HG03469 (cell line): Measurements from ENCODE around the gene RAB24.
"Not testable (repeated sequence)": the region's sequence is repeated elsewhere in the genome, so short reads cannot be mapped to it uniquely, and the experiment has no call there.

Experiments
- ATAC-seq: cut with Tn5 transposase; IDR thresholded peaks from one replicate; pipeline ENCODE4 v1.9.1; 2021; ENCODE audit warnings: mild to moderate bottlenecking, moderate library complexity, moderate number of reproducible peaks; ENCODE audit not compliant: unreplicated experiment

Gene RAB24

DNA sequence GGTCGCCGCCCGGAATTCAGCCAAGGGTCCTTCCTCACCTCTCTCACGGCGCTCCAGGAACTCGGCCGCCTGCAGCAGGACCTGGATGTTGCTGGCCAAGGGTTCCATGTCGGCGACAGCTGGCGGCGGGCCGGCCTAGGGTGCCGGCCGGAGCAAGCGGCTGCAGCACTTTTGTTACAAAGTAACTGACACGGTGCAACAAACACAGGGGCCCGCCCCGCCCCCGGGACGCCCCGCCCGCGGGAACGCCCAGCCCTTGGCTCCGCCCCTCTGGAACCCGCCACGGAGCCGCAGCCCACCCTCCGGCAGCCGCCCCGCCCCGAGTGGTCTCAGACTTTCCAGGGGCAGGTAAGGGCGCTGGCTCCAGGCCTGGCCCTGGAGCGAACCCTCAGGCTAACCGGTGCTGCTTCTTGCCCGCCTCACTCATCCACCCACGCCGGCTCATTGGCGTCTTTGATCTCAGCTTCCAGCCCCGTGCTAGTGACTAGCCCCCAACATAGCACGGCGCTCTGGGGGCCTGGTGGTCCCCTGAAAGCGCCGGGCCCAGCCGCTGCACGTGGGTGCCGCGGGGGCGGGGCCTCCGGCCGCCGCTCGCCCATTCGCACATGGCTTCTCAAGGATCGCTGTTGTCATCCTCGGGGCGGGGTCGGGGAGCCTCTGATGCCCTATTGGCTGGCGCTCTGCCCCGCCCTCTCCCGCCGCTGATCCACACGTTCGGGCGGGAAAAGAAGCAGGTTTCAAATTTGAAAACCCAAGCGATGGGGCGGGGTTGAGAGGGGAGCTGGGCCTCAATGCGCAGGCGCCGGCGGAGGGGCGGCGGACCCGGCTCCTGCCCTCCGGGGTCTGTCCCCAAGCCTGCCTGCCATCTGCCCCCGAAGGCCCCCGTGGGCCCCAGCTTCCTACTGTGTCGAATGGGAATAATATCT is 8.5 kb upstream of the RAB24 start, which contains the start of gene MXD3:
Gene MXD3, minus strand, starts transcription at position 176 of the 926 bp plus-strand sequence. Its CDS starts 68 bp downstream, at position 108.
- peak; percentile 42 for ATAC-seq

GRCh38 chr5:177311392-177311722 is 7.8 kb upstream of the RAB24 start:
- ATAC-seq, result peak; percentile 1

DNA sequence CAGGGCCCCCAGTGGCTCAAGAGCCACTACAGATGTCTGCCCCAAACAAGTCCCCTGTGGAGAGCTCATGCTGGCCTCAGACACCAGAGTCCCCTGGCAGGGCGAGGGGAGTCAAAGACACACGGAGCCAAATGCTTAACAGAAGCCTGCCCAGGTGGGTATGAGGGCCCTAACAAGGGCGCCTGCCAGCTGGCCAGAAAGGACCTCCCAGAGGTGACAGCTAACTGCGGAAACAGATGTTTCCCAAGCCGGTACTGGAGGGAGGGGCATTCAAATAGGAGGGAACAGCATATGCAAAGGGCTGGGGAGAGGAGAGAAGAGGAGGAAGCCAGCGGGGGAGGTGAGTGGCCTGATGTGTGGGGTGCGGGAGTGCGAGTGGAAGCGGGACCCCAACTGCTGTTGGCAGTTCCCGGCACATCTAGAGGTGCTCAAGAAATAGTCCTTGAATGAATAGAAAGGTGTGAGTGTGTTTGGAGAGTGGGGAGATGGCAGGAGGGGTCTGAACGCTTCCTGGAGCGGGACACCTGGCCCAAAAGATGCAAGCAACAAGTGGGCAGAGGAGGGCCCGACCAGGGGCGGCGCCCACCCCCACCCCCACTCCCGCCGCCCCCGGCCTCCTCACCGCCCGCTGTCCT is 7.4 kb upstream of the RAB24 start:
- ATAC-seq, result no peak

- ATAC-seq, result no peak
These were observed 6.8 kb upstream of the RAB24 start for GRCh38 chr5:177310332-177310731.

DNA sequence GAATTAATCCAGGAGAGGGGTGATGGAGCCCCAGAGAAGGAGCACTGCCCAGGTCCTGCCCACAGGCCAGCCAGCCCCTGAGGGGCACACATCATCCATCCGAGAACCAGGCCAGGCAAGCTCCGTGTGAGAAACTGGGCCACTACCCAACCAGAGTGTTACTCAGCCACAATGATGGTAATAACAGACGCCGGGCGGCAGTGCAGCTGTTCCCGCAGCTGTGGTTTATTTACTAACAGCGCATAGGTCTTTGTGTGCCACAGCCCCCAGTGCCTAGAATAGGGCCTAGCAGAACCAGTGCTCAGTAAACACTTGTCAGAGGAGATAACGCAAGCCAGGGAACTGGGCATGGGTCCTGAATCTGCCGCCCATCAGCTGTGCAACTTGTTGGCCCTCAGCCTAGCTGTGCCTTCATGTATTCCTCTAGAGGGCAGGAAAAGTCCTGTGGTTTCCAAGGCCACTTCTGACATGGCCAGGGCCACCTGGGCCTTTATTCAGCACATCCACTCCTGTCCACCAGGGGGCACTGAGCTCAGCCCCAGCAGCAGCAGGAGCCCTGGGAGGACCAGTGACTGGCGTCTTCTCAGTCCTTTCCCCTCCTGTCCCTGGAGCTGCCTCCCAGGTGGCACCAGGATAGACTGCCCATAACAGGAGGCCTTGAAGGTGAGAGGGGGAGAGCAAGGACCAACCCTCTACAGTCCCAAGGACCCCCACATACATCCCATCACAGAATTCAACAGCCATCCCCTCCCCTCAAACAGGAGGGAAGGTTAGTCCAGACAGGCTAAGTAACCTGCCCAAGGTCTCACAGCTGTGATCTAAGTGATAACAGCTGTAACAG is 6.1 kb upstream of the RAB24 start:
- no peak for ATAC-seq

DNA sequence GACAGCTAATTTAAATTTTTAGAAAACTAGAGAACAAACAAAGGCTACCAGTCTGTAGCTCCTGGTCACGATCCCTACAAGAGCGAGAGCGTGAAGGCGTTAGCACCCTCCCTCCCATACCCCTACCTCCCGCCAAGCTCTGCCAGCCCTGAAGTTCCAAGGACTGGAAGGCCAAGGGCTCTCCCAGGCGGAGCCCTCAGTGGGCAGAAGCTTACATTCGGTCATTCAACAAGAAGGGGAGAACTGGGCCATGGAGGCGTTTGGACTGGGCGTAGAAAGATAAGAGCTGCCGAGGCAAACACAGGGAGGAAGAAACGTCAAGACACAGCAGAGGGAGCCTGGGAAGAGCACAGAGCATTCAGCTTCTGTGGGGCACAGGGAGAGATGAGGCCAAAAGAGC is 5.2 kb upstream of the RAB24 start:
- no peak for ATAC-seq

GRCh38 chr5:177307544-177308363 is 4.2 kb upstream of the RAB24 start:
- no peak for ATAC-seq

GRCh38 chr5:177306674-177307543 is 3.4 kb upstream of the RAB24 start:
- no peak for ATAC-seq

GRCh38 chr5:177306103-177306640 is 2.7 kb upstream of the RAB24 start:
- ATAC-seq, result not testable (repeated sequence)

DNA sequence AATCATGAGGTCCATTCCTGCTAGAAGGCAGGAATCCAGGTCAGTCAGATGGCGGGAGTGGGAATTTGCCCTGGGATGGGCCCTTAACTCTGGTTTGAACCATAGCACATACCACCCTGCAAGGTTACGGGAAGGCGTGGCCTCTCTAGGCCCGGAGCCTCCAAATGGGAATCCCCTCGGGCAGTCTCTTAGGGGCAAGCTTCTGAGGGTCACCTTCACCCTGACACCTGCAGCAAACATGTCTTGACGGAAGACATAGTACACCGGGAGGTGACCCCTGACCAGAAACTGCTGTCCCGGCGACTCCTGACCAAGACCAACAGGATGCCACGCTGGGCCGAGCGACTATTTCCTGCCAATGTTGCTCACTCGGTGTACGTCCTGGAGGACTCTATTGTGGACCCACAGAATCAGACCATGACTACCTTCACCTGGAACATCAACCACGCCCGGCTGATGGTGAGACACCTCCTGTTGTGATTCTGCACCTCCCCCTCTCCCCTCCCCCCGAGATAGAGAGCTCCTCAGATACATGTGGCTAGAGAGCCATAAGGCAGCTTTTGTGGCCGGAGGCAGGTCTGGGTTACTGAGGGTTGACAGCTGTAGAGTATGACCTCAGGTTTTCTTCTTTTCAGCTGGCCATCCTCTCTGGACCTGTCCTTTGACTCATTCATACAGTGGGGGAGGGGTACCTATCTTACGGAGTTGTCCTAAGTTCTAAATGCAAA is 1.0 kb upstream of the RAB24 start:
- ATAC-seq, result no peak

DNA sequence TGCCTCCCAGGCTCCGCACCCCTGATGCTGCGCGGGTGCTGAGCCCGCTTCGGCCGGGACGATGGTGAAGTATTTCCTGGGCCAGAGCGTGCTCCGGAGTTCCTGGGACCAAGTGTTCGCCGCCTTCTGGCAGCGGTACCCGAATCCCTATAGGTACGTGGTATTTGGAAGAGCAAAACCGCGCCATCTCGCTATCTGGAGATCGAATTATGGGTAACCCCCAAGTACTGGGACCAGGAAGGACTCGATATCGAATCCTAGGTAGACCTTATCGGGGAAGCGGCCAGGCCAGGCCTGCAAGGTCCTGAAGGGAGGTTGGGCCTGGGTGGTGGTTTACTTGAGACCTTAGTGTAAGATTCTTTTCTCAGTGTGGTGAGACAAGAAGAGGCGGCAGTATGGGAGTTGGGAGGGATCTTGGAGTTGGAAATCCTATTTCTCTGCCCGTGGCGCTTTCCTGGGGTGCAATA is 439 bp upstream of the RAB24 start:
- ATAC-seq, result no peak

DNA sequence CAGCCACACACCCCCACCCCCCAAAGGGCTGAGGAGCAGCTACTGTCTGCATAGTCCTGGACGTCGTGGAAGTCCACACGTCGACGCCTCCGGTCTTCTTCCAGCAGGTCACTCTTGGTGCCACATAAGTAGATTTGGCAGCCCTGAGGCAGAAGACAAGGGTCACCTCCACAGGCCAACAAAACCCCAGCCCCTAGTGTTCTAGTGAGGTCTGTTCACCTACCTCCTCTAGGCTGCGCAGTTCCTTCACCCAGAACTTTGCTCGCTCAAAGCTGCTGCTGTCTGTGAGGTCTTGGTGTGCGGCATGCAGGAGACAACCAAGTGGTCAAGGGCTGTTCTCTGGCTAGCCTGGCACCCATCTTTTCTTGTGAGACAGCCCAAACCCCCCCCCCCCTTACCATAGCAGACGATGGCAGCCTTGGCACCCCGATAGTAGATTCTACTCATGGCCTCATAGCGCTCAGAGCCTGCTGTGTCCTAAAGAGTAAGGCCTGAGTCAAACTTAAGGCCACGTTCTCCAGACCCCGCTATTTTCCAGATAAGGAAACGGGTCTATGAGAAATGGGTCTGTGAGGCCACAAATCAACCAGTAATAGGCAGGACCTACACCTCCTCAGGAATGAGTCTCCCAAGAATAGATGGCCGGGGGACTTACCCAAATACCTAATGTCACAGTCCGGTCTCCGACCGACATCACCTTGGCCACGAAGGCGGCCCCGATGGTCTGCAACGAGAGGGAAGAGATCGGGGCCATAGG is 987 bp downstream of the RAB24 start:
- ATAC-seq, result no peak

DNA sequence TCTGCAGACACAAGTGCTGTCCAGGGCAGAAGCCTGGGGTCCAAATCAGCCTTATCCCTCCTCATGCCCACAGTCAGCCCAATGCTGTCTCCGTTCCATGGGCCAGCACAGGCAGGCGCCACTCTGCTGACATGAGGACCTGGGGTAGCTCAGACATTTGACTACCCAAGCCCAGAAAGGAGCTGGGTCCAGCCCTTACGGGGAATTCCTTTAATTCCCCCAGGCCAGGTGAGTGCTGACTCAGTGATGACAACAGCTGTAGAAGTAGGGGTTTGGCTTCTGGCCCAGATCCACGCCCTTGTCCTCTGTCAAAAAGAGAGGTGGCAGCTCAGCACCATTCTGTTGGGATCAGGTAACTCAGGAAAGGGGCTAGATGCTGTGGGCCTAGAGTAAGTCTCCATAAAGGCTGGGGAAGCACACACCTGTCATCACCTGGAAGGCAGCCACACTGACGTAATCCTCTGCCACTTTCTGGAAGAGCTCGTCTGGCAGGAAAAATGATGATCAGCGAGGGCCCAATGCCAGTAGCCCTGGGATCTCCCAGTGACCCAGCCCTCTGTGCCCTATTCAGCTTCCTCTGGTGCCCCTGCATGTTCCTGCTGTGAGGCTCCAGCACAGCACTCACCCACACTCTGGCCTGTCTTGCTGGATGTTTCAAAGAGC is 1.9 kb downstream of the RAB24 start:
- no peak for ATAC-seq

DNA sequence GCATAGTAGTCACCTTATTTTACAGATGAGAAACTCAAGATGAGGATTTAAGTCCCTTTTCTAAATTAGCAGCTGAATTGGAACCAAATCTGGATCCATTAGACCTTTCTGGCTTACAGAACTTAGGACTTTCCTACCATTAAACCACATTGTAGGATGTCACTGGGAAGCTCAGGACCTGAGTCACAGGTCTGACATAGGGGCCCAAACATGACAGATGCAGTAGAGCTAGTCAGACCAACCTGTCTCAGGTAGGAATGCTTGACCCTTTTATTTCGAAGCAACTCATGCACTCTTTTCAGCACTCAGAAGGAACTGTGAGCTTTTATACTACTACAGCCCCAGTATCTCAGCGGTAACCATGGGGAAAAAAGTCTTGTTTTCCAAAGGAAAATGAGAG is 2.6 kb downstream of the RAB24 start:
- no peak for ATAC-seq

- ATAC-seq, result no peak
These were observed 3.2 kb downstream of the RAB24 start for GRCh38 chr5:177300236-177300880.

GRCh38 chr5:177299697-177300096 is 3.8 kb downstream of the RAB24 start:
- no peak for ATAC-seq

DNA sequence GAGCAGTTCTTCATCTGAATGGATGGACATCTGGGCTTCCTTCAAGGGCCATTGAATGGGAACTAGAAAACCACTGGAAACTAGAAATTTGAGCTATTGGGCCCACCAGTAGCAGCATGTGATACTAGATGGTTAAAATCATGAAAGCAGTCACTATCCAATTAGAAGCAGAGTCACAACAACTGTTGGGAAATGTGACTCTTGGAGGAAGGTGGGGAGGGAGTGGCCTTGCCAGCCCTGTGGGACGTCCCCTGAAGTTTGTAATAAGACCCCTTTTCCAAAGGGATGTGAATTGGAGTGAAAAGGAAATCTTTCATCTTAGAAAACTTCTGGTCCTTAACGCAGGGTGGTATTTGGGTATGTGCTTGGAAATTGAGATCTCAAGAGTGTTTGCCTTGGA is 5.6 kb downstream of the RAB24 start:
- no peak for ATAC-seq
